Thyroid gland (tissue), 4 donors: ENCODE data around the gene ANTXR2.

Experiments used
- CTCF ChIP-seq, 6 experiments: fragments of 200-600 bp in 3 of 6; fragments of 450-650 bp in 3 of 6; sonication (generic) in 3 of 6; IDR thresholded peaks; one replicate each; pipeline ENCODE4 v1.5.1; 2016 to 2019; ENCODE audit warnings: antibody characterized with exemption in 6 of 6, mild to moderate bottlenecking in 2 of 6, inconsistent platforms in 1 of 6, moderate library complexity in 1 of 6
- POLR2A ChIP-seq, 2 donors: fragments of 450-650 bp; IDR thresholded peaks; one replicate each; pipeline ENCODE4 v1.6.1; 2017; ENCODE audit warnings: antibody characterized with exemption in 2 of 2, mild to moderate bottlenecking in 2 of 2, moderate library complexity in 1 of 2

GRCh38 chr4:79958466-79959264 lies 114.4 kb downstream of the ANTXR2 start:
- TF ChIP-seq CTCF (IDR thresholded peaks at IDR 0.05) = no peak
- TF ChIP-seq POLR2A (IDR thresholded peaks at IDR 0.05) = no peak
